Eye (tissue), 1 donor: ENCODE results near the gene HCFC1.

Source experiments
- DNase-seq: peaks from one replicate; pipeline ENCODE4 v3.0.0-alpha.2; 2015

HCFC1 gene

GRCh38 chrX:153900831-153901752 is 70.5 kb downstream of the HCFC1 start:
- DNase-seq = peak; percentile 61

GRCh38 chrX:153897899-153898298 is 73.7 kb downstream of the HCFC1 start:
- no peak for DNase-seq
